Fibroblast of skin of left quadriceps (primary cell): Measurements from ENCODE around the gene SLC1A6.
"Not testable (repeated sequence)": the region's sequence is repeated elsewhere in the genome, so short reads cannot be mapped to it uniquely, and the experiment has no call there.

ENCODE experiments used
- DNase-seq, 2 experiments: peaks; one replicate each; pipeline ENCODE4 v3.0.0-alpha.2; 2013; ENCODE audit warnings: low read depth in 2 of 2

Gene SLC1A6

DNA sequence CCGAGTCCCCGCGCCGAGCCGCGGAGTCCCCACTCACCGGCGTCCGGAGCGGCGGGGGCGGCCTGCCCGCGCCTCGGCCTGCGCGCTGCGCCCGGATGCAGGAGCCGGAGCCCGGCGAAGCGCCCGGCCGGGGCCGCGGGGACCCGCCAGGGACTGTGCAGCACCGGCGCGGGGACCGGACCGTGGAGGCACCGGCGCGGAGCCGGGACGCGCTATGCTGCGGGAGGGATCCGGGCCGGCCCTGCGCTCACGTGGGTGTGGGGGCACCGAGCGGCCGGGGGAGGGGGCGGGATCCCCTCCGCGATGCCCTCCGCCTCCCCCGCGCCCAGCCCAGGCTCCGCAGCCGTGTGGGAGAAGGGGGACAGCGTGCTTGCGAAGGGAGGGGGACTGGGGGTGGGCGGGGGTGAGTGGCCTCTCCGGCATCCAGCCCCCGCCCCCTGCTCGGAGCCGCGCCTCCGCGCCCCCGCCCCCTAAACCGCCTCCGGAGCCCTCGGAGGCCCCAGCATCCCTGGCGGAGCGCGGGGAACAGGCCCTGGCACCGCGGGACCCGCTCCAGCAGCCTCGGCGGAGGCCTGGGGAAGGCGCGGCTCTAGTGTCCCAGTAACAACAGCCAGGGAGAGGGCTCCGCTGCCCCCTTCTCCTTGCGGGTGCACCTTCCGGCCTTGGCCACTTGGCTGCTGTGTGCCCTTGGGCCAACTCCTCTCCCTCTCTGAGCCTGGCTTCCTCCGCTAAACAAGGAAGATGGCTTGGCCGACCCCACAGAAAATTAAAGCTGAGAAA is at the start of gene SLC1A6:
SLC1A6 (minus strand) TSS at position 389 of the 780 bp plus-strand sequence. CDS start 6,954 bp downstream, outside the sequence.
- DNase-seq, result no peak

DNA sequence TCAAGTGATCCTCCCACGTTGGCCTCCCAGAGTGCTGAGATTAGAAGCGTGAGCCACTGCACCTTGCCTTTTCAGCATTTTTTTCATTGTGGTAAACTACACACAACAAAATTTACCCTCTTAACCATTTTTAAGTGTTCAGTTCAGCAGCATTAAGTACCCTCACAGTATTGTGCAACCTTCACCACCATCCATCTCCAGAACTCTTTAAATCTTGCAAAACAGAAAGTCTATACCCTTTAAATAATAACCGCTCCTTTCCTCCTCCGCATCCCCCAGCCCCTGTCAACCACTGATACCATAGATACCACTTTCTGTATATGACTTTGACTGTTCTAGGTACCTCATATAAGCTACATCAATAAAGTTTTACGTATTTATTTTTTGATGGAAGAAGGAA is 48.8 kb upstream of the SLC1A6 start:
- DNase-seq, result no peak

DNA sequence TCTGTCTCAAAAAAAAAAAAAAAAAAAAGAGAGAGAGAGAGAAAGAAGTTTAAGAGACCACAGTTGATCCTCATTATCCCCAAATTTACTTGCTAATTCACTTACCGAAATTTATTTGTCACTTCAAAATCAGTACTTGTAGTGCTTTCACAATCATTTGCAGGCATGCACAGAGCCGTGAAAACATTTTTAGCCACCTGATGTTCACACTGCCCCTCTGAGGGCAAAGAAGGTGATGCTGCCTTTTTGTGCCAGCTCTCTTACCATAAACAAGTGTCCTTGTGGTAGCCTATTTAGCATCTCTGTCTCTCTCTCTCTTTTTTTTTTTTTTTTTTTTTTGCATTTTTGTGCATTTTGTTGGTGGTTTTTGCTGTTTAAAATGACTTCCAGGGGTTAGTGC is 45.6 kb upstream of the SLC1A6 start:
- DNase-seq, result no peak

DNA sequence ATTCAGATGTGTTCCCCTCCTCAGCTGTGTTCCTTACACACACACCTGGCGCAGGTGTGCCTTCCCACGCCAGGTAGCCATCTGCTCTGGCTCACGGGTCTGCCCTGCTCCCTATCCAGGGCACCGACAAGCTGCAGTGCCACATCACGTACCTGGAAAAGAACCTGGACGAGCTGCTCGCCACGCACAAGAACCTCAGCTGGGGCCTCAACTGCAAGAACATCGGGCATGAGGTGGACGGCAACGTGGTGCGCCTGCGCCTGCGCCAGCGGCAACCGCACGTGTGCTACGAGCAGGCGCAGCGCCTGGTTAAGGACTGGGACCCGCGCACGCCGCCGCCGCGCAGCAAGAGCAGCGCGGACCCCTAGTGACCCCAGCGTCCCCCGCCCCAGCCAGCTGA is 43.1 kb upstream of the SLC1A6 start:
- no peak for DNase-seq

GRCh38 chr19:15021286-15022007 is 41.8 kb upstream of the SLC1A6 start:
- DNase-seq, result no peak

DNA sequence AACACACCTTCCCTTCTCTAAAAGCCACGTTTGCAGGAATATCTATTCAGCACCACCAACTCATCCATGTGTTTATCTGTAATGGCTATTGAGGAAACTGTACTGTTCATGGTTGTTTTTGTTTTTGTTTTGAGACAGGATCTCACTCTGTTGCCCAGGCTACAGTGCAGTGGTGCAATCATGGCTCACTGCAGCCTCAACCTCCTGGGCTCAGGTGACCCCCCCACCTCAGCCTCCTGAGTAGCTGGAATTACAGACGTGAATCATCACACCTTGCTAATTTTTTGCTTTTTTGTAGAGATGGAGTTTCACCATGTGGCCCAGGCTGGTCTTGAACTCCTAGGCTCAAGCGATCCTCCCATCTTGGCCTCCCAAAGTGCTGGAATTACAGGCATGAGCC is 39.2 kb upstream of the SLC1A6 start:
- DNase-seq, result not testable (repeated sequence)

DNA sequence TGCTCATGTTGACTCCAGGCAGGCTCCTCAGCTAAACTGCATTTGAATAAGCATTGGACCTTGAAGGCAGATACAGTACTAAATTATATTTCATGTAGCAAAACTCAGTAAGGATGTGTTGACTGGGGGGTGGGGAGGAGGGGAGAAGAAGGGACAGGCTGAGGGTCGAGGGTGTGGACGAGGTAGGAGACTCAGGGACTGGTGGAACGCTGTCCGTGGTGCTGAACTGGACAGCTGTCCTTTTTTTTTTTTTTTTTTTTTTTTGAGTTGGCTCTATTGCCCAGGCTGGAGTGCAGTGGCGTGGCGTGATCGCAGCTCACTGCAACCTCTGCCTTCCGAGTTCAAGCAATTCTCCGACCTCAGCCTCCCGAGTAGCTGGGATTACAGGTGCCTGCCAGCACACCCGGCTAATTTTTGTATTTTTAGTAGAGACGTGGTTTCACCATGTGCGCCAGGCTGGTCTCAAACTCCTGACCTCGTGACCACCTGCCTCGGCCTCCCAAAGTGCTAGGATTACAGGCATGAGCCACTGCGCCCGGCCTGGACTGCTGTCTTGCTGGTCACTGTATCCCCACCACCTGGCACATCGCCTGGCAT is 36.4 kb upstream of the SLC1A6 start:
- no peak for DNase-seq

DNA sequence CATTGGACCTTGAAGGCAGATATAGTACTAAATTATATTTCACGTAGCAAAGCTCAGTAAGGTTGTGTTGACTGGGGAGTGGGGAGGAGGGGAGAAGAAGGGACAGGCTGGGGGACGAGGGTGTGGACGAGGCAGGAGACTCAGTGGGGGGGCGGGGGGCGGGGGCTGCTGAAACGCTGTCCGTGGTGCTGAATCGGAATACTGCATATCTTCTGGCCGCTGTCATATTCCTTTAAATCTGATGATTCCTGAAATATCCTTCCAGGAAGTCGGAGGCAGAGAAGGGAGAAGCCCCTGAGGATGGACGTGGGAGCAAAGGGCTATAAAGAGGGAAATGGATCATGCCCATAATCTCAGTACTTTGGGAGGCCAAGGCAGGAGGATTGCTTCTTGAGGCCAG is 34.9 kb upstream of the SLC1A6 start:
- no peak for DNase-seq

DNA sequence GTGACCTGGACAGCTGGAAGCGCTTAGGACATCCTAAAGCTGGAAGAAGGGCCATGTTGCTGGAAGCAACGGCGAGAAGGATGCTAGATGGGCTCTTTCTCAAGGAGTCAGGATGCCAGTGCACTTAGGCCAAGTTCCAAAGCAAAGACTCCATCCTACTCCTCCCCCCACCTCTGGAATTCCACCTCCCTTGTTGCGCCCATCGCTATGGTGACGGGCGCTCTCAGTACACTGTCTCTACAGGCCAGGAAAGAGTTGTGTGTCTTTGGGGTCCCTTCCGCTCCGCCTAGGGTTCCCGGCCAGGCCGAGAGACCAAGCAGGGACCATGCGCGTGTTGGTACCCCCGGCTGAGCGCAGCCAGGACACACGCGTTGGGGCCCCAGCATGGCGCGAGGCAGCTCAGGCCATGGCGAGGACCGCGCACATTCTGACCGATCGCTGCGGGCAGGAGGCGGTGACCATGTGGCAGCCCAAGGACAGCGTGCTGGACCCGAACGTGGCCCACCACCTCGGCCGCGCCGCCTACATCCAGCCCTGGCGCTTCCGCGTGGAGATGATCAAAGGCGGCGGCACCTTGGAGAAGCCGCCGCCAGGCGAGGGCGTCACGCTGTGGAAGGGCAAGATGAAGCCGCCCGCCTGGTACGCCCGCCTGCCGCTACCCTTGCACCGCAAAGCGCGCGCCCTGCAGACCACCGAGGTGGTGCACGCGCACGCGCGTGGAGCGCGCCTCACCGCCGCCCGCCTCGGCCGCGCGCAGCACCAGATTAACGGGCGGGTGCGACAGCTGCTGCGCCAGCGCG is 31.0 kb upstream of the SLC1A6 start:
- DNase-seq, result no peak

- no peak for DNase-seq
Measured at GRCh38 chr19:15008308-15008707, 28.6 kb upstream of the SLC1A6 start.

- no peak for DNase-seq
Measured at GRCh38 chr19:14997981-14998380, 18.3 kb upstream of the SLC1A6 start.

DNA sequence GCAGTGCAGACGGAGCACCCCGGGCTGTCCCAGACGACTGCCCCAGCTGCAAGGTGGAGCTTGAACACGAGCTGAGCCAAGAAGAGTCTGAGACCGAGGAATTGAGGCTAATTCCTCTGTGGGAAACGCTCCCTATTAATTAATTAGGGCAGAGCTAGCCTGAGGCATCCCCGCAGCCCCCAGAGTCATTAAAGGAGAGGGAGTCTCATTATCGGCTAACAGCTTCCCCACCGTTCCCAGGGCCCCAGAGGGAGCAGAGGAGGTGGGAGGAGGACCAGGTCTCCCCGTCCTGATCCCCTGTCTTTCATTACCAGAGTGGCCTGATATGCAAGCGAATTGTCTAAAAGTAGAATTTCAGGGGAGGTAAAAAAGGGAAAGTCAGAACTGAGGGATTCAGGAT is 13.1 kb upstream of the SLC1A6 start:
- DNase-seq, result no peak

DNA sequence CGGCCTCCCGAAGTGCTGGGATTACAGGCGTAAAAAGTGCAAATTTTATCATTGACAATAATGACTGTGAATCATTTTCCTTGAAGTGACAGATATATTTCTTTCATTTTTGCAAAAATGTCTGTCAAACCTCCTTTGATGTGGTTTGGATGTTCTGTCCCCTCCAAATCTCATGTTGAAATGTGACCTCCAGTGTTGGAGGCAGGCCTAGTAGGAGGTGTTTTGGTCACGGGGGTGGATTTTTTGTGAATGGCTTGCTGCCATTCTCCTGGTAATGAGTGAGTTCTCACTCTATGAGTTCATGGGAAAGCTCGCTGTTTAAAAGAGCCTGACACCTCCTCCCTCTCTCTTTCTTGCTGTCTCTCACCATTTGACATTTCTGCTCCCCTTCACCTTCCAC is 5.5 kb upstream of the SLC1A6 start:
- DNase-seq, result no peak

DNA sequence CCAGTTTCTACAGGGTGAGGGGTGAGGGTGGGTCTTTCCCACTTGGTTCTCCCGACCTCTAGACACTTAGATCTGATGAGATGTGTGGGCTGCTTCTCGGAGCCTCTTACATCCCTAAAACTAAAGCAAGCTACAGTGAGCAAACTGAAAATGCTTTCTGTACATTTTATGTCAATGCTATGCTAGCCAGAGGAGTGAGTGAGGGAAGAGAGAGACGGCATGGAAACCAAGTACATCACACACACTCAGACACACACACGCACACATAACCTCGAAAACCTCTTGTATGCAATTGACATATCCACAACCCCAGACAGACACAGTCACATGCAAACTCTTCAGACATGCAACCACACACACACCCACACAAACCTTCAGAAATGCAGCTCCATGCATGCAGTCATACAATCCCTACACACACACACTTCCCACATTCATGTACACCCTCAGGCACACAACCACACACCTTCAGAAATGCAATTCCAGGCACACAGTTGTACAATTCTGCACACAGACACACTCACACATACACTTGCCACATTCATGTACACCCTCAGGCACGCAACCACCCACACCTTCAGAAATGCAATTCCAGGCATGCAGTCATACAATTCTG is 1.4 kb downstream of the SLC1A6 start:
- no peak for DNase-seq

DNA sequence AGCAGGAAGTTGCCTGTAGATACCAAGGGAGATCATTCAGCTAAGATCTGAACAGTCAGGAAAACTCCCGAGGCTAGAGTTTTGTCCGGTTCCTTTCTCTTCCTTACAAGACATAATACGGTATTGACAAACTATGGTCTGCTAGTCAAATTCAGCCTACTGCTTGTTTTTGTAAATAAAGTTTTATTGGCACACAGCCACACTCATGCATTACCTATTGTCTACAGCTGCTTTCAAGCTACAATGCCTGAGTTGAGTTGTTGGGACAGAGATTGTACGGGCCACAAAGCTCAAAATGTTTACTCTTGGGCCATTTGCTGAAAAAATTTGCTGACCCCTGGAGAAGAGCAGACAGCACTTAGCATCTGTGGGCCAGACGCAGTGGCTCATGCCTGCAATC is 2.5 kb downstream of the SLC1A6 start:
- DNase-seq, result no peak

DNA sequence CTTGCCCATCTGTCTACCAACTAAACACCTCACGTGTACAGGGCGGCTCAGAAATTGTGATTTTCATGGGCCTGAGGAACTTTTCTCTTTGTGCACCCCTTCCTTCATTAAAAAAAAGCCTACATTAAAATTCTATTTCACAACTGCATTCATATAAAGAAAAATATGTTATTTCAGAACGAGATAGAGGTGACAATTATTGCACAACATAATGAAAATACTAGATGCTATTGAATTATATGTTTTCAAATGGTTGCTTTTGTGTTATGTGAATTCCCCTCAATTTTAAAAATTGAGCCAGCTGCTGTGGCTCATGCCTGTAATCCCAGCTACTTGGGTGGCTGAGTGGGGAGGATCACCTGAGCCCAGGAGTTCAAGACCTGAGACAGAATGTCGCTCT is 5.2 kb downstream of the SLC1A6 start:
- no peak for DNase-seq

GRCh38 chr19:14972676-14973075 is 7.0 kb downstream of the SLC1A6 start:
- DNase-seq, result no peak

DNA sequence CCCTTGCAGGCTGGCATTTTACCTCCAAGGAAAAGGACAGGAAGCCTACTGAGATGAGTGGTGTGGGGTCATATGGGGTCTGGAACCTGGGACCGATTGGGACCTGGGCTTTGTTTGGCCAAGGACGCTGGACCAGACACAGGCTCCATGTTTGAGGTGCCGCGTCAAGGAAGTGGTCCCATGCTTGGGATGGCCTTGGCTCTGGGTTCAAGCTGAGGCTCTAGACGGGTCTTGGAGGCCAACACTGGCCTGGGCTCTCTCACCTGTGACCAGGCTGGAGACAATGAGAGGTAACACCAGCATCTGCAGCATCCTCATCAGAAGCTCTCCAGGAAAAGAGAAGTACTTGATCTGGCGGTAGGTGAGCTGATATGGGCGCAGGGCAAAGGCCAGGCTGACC is 8.2 kb downstream of the SLC1A6 start:
- no peak for DNase-seq

- DNase-seq, result no peak
Measured at GRCh38 chr19:14968247-14968646, 11.4 kb downstream of the SLC1A6 start.

- DNase-seq, result no peak
Measured at GRCh38 chr19:14961956-14962685, 17.5 kb downstream of the SLC1A6 start.

DNA sequence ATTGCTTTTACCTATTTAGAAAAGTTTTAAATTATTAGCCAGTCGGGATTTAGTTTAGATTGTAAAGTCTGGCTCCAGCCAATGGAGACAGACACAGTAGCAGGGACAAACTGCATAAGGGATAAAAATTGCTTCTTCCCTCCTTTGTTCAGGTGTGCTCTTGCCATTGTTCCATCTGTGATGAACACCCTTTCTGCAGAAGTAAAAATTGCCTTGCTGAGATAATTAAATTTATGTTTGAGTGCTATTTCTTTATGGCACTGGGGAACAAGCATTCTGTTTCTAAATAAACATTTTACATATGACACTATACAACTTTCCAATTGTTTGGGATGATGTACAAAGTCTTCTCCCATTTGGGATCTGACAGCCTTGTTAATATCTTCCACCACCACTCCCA is 20.4 kb downstream of the SLC1A6 start:
- DNase-seq, result no peak
